Activated CD4-positive, alpha-beta T cell treated with anti-CD3 and anti-CD28 coated beads for 36 hours (primary cell): ENCODE measurements around the gene ADD3. TPM values are rescaled to one million over a fixed set of nuclear protein-coding genes. Genes with fewer than 3 reads are reported as not detected.
A peak's percentile ranks its signal among the peaks of the same experiment; 100 is the strongest.

Experiments
- ATAC-seq: fragments of 200-7000 bp; cut with Tn5 transposase; one replicate; pipeline ENCODE4 v1.10.0; 2021; ENCODE audit warnings: mild to moderate bottlenecking, moderate library complexity
- CTCF ChIA-PET: fragments of 350-600 bp; sonication (Branson Sonifier 250); formaldehyde crosslinking; loops from one replicate; lab custom pipeline; 2021; ENCODE audit warnings: antibody characterized with exemption; lab: Charles Lee
- POLR2A ChIA-PET: fragments of 350-600 bp; sonication (Branson Sonifier 250); formaldehyde crosslinking; loops from one replicate; lab custom pipeline; 2021; ENCODE audit warnings: antibody characterized with exemption, inconsistent platforms; lab: Charles Lee
- DNase-seq: peaks from one replicate; pipeline ENCODE4 v3.0.0-alpha.2; 2020
- H3K27ac Mint-ChIP-seq: one replicate; pipeline ENCODE4 v1.8.0; 2021; ENCODE audit warnings: mixed read lengths
- H3K27me3 Mint-ChIP-seq: one replicate; pipeline ENCODE4 v1.8.0; 2021; ENCODE audit warnings: mixed read lengths
- H3K36me3 Mint-ChIP-seq: one replicate; pipeline ENCODE4 v1.8.0; 2021; ENCODE audit warnings: low read depth, mixed read lengths
- H3K4me1 Mint-ChIP-seq: one replicate; pipeline ENCODE4 v1.8.0; 2021; ENCODE audit warnings: mixed read lengths
- H3K4me3 Mint-ChIP-seq: one replicate; pipeline ENCODE4 v1.8.0; 2021; ENCODE audit warnings: mild to moderate bottlenecking, moderate library complexity, mixed read lengths
- H3K9me3 Mint-ChIP-seq: one replicate; pipeline ENCODE4 v1.8.0; 2021; ENCODE audit warnings: low read depth, mixed read lengths
- intact Hi-C, 2 experiments: fragments of 100-400 bp; cut with DNase I in 1 of 2; cut with micrococcal nuclease in 1 of 2; formaldehyde crosslinking; loops; one replicate each; pipeline versions ENCODE4 v1.14.2 to v1.15.1; 2022 to 2024; cut with DNase I, micrococcal nuclease
- total RNA-seq, 2 experiments: library from RNA; stranded (reverse); gene quantifications; one replicate each; pipeline ENCODE4 v1.2.3, GENCODE V29; 2021

Gene ADD3
- total RNA-seq, 2 experiments from 2014 or later, result 72.5 to 101 TPM

DNA sequence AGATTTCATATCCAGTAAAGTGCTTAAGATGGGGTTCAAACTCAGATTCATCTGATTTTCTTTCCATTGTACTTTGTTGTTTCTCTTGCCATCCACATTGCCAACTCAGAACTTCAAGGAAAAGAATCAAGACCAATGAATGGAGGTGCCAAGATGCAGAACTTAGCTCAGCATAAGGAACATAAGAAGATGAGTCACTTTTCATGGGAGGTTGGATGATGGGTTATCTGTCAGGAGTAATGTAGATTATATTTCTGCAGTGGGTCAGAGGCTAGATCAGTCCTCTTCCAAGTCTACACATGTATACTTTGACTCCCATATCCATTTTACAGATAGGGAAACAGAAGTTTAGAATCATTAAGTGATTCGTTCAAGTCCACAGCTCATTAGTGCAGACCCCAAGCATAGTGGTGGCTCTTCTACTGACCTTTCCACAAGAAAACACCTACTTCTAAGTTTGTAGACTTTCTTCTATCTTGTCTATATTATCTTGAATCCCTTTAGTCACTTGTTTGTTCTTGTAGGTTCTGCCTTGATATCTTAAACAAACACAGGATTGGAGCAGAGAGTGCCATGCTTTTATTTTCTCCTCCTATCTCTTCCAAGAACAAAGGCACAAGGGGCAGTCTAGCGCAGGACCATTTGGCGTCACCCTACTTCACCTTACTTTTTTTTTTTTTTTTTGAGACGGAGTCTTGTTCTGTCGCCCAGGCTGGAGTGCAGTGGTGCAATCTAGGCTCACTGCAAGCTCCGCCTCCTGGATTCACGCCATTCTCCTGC, 14.0 kb upstream of the ADD3 start:
- ATAC-seq (no peak), DNase-seq (no peak)
- CTCF ChIA-PET, result no interaction called here
- POLR2A ChIA-PET, result no interaction called here
- H3K36me3 Mint-ChIP-seq, result no peaks in the 10 kb centered on the region
- H3K27ac Mint-ChIP-seq, result no peak overlapping the region
- H3K27me3 Mint-ChIP-seq, result no peaks in the 10 kb centered on the region
- intact Hi-C loops, result no loop called here
- peaks cover 23% of the 10 kb centered on the region for H3K4me1 Mint-ChIP-seq
- no peak overlapping the region for H3K4me3 Mint-ChIP-seq
- no peaks in the 10 kb centered on the region for H3K9me3 Mint-ChIP-seq

DNA sequence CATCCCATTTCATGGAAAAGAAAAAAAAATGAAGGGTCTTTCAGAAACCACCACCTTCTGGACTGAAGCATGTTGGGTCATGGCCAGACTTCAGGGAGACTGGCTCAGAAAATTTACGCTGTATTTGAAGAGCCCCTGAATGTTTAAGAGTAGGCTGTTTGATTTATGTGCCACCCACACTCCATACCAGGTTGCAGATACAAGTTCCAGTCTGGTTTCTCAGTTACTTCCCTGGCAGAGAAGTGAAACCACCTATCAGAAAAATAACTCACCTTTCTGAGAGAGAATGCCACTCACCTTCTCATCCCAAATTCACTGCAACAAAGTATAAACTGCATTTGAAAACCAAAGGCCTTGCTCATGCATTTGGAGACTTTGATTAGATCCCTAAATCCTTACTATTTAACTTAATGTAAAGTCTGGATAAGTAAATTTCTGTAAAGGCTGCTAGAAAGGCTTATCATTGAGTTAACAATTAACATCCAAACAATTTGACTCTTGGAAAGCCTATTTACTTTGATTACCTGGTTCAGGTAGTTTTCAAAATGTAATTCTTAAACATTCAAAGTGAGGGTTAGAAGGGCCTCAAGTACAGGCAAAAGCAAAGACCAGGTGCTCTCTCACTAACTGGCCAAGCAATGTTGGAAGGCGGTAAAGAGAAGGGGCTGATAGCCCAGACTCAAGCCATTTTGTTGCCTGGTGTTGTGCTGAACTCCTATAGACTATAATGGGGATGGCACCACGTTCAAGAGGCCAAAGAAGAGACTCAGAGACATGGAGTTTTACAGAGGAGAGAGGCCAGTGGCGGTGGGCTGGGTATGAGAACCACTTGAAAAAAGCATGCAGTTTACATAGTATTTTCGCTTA, 12.8 kb upstream of the ADD3 start:
- Mint-ChIP-seq H3K27me3 (no peaks in the 10 kb centered on the region), H3K27ac (no peak overlapping the region), H3K4me1 (peaks cover 24% of the 10 kb centered on the region), H3K9me3 (no peaks in the 10 kb centered on the region), H3K36me3 (no peaks in the 10 kb centered on the region), H3K4me3 (no peak overlapping the region)
- intact Hi-C loops, result no loop called here
- DNase-seq (no peak), ATAC-seq (peak; percentile 49)
- CTCF ChIA-PET, result no interaction called here
- POLR2A ChIA-PET, result no interaction called here

DNA sequence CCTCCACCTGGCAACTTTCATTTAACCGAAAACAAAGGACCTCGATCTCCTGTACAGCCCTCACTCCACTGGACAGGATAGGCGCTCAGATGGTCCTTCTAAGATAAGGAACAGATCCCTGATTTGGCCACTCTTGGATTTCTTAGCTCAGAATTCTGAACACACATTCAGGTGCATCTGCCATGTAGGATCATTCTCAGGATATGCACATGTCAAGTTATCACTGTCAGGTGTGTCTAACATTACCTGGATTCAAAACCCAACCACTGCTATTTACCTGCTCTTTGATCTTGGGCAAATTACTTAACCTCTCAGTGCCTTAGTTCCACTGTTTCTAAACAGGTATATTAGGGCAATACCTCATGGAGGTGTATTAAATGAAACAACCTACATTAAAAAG, 12.2 kb upstream of the ADD3 start:
- CTCF ChIA-PET, result no interaction called here
- ATAC-seq (no peak), DNase-seq (no peak)
- POLR2A ChIA-PET, result no interaction called here
- H3K36me3 Mint-ChIP-seq, result no peaks in the 10 kb centered on the region
- no peaks in the 10 kb centered on the region for H3K9me3 Mint-ChIP-seq
- no peaks in the 10 kb centered on the region for H3K27me3 Mint-ChIP-seq
- no peak overlapping the region for H3K4me3 Mint-ChIP-seq
- intact Hi-C loops, result no loop called here
- peaks cover 24% of the 10 kb centered on the region for H3K4me1 Mint-ChIP-seq
- H3K27ac Mint-ChIP-seq, result no peak overlapping the region

DNA sequence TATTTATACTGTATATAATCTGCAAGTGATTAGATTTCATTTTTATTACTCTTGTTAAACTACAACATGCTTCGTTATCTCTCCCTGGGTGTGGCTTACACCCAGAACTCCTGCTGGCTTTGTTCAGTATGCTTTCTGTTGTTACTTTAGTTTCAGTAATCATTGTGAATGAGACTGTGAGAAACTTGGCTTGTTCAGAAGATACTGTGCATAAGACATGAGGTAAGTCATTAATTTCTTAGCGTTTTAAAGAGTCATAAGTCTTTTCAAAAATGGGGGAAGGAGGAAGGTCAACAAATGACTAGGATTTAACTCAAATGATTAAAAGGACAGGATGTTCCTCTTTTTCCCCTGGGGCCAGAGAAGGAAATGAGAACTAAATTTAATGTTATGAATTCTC, 11.6 kb upstream of the ADD3 start:
- intact Hi-C loops, result no loop called here

GRCh38 chr10:109996766-109997171, 11.0 kb upstream of the ADD3 start:
- DNase-seq, result no peak
- ATAC-seq, result no peak
- Mint-ChIP-seq H3K27me3 (no peaks in the 10 kb centered on the region), H3K36me3 (no peaks in the 10 kb centered on the region), H3K27ac (no peak overlapping the region), H3K4me1 (peaks cover 24% of the 10 kb centered on the region), H3K4me3 (no peak overlapping the region), H3K9me3 (no peaks in the 10 kb centered on the region)
- intact Hi-C loops, result no loop called here
- POLR2A ChIA-PET, result no interaction called here
- CTCF ChIA-PET, result interaction anchor here (0.7 to 1.1 kb wide), 3 partner anchors 15 to 588 kb away, joined by 3 read pairs; no protein-coding TSS in a partner anchor

More for the DNA sequence above, 11.6 kb upstream of the ADD3 start:
- no peaks in the 10 kb centered on the region for H3K27me3 Mint-ChIP-seq
- H3K9me3 Mint-ChIP-seq, result no peaks in the 10 kb centered on the region
- no peak overlapping the region for H3K27ac Mint-ChIP-seq
- H3K36me3 Mint-ChIP-seq, result no peaks in the 10 kb centered on the region
- ATAC-seq (peak; percentile 33), DNase-seq (no peak)
- CTCF ChIA-PET, result interaction anchor here (0.7 to 1.0 kb wide), 2 partner anchors 19 to 589 kb away, joined by 3 read pairs; no protein-coding TSS in a partner anchor
- H3K4me1 Mint-ChIP-seq, result peaks cover 24% of the 10 kb centered on the region
- H3K4me3 Mint-ChIP-seq, result no peak overlapping the region
- POLR2A ChIA-PET, result no interaction called here

DNA sequence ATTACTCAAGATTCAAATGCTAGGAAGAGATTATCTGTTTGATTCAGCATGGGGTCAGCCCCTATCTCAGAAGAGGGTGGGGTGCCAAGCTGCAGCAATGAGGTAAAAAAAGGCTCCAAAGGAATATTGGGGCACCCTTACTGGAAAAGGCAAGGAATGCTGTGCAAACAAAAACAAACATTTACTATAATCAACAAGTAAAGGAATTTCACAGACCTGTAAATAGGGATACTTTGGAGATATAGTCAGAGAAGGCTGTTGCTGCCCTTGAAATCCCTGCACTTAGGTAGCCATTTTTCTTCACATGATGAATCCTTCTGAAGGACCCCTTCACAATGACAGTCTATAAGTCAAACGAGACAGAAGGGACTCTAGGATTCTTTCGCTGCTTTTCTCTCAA, 10.6 kb upstream of the ADD3 start:
- H3K27me3 Mint-ChIP-seq, result no peaks in the 10 kb centered on the region
- intact Hi-C loops, result no loop called here
- peaks cover 24% of the 10 kb centered on the region for H3K4me1 Mint-ChIP-seq
- H3K9me3 Mint-ChIP-seq, result no peaks in the 10 kb centered on the region
- no peak overlapping the region for H3K4me3 Mint-ChIP-seq
- no peaks in the 10 kb centered on the region for H3K36me3 Mint-ChIP-seq
- POLR2A ChIA-PET, result no interaction called here
- CTCF ChIA-PET, result interaction anchor here (1.0 to 1.1 kb wide), 2 partner anchors 15 to 20 kb away, joined by 3 read pairs; no protein-coding TSS in a partner anchor
- DNase-seq, result no peak
- H3K27ac Mint-ChIP-seq, result no peak overlapping the region
- no peak for ATAC-seq

GRCh38 chr10:109998513-109998912, 9.3 kb upstream of the ADD3 start:
- ChIA-PET POLR2A (no interaction called here), CTCF (interaction anchor here (0.8 to 5.1 kb wide), 6 partner anchors 9 to 139 kb away, joined by 3 to 25 read pairs (median 4); partner anchors contain the start of gene ADD3)
- no peak overlapping the region for H3K27ac Mint-ChIP-seq
- H3K4me3 Mint-ChIP-seq, result no peak overlapping the region
- ATAC-seq (no peak), DNase-seq (no peak)
- H3K27me3 Mint-ChIP-seq, result no peaks in the 10 kb centered on the region
- H3K4me1 Mint-ChIP-seq, result peaks cover 18% of the 10 kb centered on the region
- no peaks in the 10 kb centered on the region for H3K9me3 Mint-ChIP-seq
- H3K36me3 Mint-ChIP-seq, result no peaks in the 10 kb centered on the region
- intact Hi-C loops, result no loop called here

GRCh38 chr10:110002801-110003523, 4.8 kb upstream of the ADD3 start:
- ATAC-seq, result no peak
- Mint-ChIP-seq H3K4me3 (no peak overlapping the region), H3K9me3 (no peaks in the 10 kb centered on the region), H3K36me3 (no peaks in the 10 kb centered on the region), H3K27me3 (no peaks in the 10 kb centered on the region), H3K27ac (no peak overlapping the region), H3K4me1 (peaks cover 17% of the 10 kb centered on the region)
- intact Hi-C loops, result no loop called here
- no peak for DNase-seq
- ChIA-PET POLR2A (no interaction called here), CTCF (interaction anchor here (0.6 to 5.1 kb wide), 3 partner anchors 15 to 81 kb away, joined by 3 to 25 read pairs (median 3); no protein-coding TSS in a partner anchor)

GRCh38 chr10:110003524-110003885, 4.3 kb upstream of the ADD3 start:
- POLR2A ChIA-PET, result no interaction called here
- DNase-seq (no peak), ATAC-seq (no peak)
- CTCF ChIA-PET, result interaction anchor here (0.6 to 1.1 kb wide), 2 partner anchors 15 to 82 kb away, joined by 3 read pairs; no protein-coding TSS in a partner anchor
- no peak overlapping the region for H3K4me3 Mint-ChIP-seq
- no peak overlapping the region for H3K27ac Mint-ChIP-seq
- H3K9me3 Mint-ChIP-seq, result no peaks in the 10 kb centered on the region
- H3K4me1 Mint-ChIP-seq, result peaks cover 12% of the 10 kb centered on the region
- no peaks in the 10 kb centered on the region for H3K36me3 Mint-ChIP-seq
- intact Hi-C loops, result no loop called here
- no peaks in the 10 kb centered on the region for H3K27me3 Mint-ChIP-seq

DNA sequence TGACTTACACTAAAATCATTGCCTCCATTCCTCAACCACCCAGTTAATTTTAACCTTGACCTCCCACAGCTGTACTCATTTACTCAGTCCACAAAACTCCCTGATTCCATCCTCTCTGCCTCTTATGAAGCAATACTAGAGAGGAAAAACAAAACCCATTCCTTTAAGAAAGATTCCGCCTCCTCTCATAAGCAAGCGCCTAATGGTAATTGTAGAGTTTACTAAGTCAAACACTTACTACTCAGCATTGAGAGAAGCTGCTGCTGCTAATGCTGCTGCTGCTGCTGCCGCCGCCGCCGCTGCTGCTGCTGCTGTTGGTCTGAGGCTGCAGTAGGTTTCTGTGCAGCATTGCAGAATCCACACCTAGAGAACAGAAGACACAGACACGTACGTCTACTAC, 2.1 kb upstream of the ADD3 start:
- Mint-ChIP-seq H3K9me3 (no peaks in the 10 kb centered on the region), H3K36me3 (no peaks in the 10 kb centered on the region), H3K27me3 (no peaks in the 10 kb centered on the region), H3K4me1 (peaks cover 29% of the 10 kb centered on the region), H3K27ac (no peak overlapping the region), H3K4me3 (no peak overlapping the region)
- intact Hi-C loops, result loop anchor here (2.0 to 5.0 kb wide), 3 partner anchors 83 to 562 kb away; partner anchors contain the start of genes SMC3 (in 1 of the 2) and XPNPEP1 (in 1 of the 2)
- no peak for ATAC-seq
- POLR2A ChIA-PET, result no interaction called here
- CTCF ChIA-PET, result interaction anchor here (0.6 to 1.7 kb wide), 2 partner anchors 27 to 229 kb away, joined by 3 to 9 read pairs; no protein-coding TSS in a partner anchor
- peak; percentile 41 for DNase-seq
